Anterior cingulate cortex (tissue), 58 donors: ENCODE results near the gene FXYD7.

Experiments used
- DNase-seq, 58 donors: peaks; one replicate each; lab custom pipeline; 2025; lab: John Stamatoyannopoulos, UW

FXYD7 gene

GRCh38 chr19:35160629-35161433 is 17.8 kb downstream of the FXYD7 start:
- DNase-seq: no peak

- no peak for DNase-seq
Measured at GRCh38 chr19:35161434-35161743, 18.3 kb downstream of the FXYD7 start.

- DNase-seq: no peak
Measured at GRCh38 chr19:35162471-35163326, 19.6 kb downstream of the FXYD7 start.

GRCh38 chr19:35164418-35164817 is 21.4 kb downstream of the FXYD7 start:
- no peak for DNase-seq

GRCh38 chr19:35165200-35166058 is 22.4 kb downstream of the FXYD7 start:
- no peak for DNase-seq

GRCh38 chr19:35166100-35167063 is 23.3 kb downstream of the FXYD7 start:
- no peak for DNase-seq

- no peak for DNase-seq
Measured at GRCh38 chr19:35167251-35168119, 24.4 kb downstream of the FXYD7 start.

GRCh38 chr19:35168196-35168595 is 25.1 kb downstream of the FXYD7 start:
- no peak for DNase-seq

- DNase-seq: no peak
Measured at GRCh38 chr19:35169221-35169995, 26.4 kb downstream of the FXYD7 start.

GRCh38 chr19:35170359-35171061 is 27.5 kb downstream of the FXYD7 start:
- no peak for DNase-seq

GRCh38 chr19:35171730-35172129 is 28.7 kb downstream of the FXYD7 start:
- DNase-seq: no peak

GRCh38 chr19:35174226-35174625 is 31.2 kb downstream of the FXYD7 start:
- no peak for DNase-seq

- no peak for DNase-seq
Measured at GRCh38 chr19:35176181-35176570, 33.1 kb downstream of the FXYD7 start.

- DNase-seq: no peak
Measured at GRCh38 chr19:35177377-35178274, 34.6 kb downstream of the FXYD7 start.

GRCh38 chr19:35178701-35179100 is 35.6 kb downstream of the FXYD7 start:
- DNase-seq: no peak

GRCh38 chr19:35179830-35180229 is 36.8 kb downstream of the FXYD7 start:
- no peak for DNase-seq
